ENCODE data around the gene DLG2. TPM values are rescaled to one million over a fixed set of nuclear protein-coding genes. Genes with fewer than 3 reads are reported as not detected.

DLG2 gene
- total and polyA plus RNA-seq, 7 donors = 0.23 to 5.3 (median 3.4) TPM

DNA sequence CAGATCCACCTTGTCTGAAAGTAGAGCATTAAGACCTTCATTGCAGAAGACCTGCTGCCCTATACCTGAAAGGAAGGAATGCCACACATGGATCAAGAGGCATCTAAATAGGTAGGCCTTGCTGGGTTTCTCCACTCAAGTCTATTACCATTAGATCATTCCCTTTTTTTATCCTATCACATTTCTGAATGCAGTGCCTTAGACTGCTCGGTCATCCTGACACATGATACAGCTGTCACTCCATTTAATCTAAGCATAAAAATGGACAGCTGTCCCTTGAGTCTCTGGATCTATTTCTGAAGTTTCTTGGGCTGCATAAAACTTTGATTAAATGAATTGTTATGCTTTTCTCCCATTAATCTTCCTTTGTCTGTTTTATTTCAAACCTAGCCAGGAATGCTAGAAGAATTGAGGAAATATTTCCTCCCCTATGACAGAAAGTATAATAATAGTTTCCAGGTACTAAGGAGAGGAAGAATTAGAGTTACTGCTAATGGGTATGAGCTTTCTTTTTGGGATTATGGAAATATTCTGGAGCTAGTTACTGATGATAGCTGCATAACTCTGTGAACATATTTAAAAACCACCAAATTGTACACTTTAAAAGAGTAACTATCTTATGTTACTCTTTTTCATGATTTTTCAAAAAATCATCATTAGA, 88.0 kb downstream of the DLG2 start:
- H3K4me3 ChIP-seq = no peak overlapping the region
- H3K27ac ChIP-seq = peak overlapping the region; percentile 88
- H3K4me1 ChIP-seq = peaks cover 13% of the 10 kb centered on the region
- 17 to 33% (median 29%) methylated on average over 1 of the region's 1 CpG for WGBS, 3 donors
- intact Hi-C loops (cut with DNase I) = no loop called here
- DNase-seq (no peak), ATAC-seq (peak; percentile 94 to 98 (median 96))
- no peaks in the 10 kb centered on the region for H3K27me3 ChIP-seq (ENCODE audit: insufficient read depth in 3 of 3, low read length in 2 of 3)
- TF ChIP-seq, protein P1, sequence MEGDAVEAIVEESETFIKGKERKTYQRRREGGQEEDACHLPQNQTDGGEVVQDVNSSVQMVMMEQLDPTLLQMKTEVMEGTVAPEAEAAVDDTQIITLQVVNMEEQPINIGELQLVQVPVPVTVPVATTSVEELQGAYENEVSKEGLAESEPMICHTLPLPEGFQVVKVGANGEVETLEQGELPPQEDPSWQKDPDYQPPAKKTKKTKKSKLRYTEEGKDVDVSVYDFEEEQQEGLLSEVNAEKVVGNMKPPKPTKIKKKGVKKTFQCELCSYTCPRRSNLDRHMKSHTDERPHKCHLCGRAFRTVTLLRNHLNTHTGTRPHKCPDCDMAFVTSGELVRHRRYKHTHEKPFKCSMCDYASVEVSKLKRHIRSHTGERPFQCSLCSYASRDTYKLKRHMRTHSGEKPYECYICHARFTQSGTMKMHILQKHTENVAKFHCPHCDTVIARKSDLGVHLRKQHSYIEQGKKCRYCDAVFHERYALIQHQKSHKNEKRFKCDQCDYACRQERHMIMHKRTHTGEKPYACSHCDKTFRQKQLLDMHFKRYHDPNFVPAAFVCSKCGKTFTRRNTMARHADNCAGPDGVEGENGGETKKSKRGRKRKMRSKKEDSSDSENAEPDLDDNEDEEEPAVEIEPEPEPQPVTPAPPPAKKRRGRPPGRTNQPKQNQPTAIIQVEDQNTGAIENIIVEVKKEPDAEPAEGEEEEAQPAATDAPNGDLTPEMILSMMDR (IDR thresholded peaks at IDR 0.05) = no peak
- no peaks in the 10 kb centered on the region for H3K36me3 ChIP-seq (ENCODE audit: insufficient read depth in 1 of 2, low read depth in 1 of 2)
- H3K9me3 ChIP-seq = peaks cover 9% of the 10 kb centered on the region

DNA sequence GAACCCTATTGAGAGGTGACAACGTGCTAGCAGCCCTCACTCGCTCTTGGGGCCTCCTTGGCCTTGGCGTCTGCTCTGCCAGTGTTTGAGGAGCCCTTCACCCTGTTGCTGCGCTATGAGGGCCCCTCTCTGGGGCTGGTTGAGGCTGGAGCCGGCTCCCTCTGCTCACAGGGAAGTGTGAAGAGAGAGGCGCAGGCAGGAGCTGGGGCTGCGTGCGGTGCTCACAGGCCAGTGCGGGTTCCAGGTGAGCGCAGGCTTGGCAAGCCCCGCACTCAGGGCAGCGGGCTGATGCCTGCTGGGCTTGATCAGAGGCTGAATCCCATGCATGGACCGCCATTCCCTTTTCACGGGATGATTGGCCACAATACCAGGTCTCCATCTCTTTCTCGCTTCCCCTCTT, 90.7 kb downstream of the DLG2 start:
- ATAC-seq (no peak), DNase-seq (peak in 1 of 2 donors; percentile 48)
- Histone ChIP-seq H3K27me3 (ENCODE audit: insufficient read depth in 3 of 3, low read length in 2 of 3) (no peaks in the 10 kb centered on the region), H3K36me3 (ENCODE audit: insufficient read depth in 1 of 2, low read depth in 1 of 2) (no peaks in the 10 kb centered on the region), H3K4me1 (peaks cover 21% of the 10 kb centered on the region), H3K9me3 (peaks cover 9% of the 10 kb centered on the region), H3K4me3 (no peak overlapping the region), H3K27ac (no peak overlapping the region)
- intact Hi-C loops (cut with DNase I) = no loop called here
- 93 to 96% (median 96%) methylated on average over 15 of the region's 15 CpGs for WGBS, 3 donors
- TF ChIP-seq, protein P1 (IDR thresholded peaks at IDR 0.05) = no peak

DNA sequence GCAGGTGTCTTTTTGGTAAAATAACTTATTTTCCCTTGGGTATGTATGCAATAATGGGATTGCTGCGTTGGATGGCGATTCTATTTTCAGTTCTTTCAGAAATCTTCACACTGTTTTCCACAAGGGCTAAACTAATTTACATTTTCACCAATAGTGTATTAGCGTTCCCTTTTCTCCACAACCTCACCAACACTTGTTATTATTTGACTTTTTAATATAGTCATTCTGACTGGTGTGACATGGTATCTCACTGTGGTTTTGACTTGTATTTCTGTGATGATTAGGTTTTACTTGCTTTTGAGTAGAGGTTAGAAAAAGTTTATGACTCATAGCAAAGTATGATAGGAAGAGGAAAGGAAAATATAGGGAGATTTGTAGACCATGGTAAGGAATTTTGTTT, 92.3 kb downstream of the DLG2 start:
- Histone ChIP-seq H3K36me3 (ENCODE audit: insufficient read depth in 1 of 2, low read depth in 1 of 2) (no peaks in the 10 kb centered on the region), H3K27me3 (ENCODE audit: insufficient read depth in 3 of 3, low read length in 2 of 3) (no peaks in the 10 kb centered on the region), H3K9me3 (peaks cover 9% of the 10 kb centered on the region), H3K4me1 (peaks cover 24% of the 10 kb centered on the region), H3K27ac (no peak overlapping the region), H3K4me3 (no peak overlapping the region)
- 95 to 97% (median 96%) methylated on average over 3 of the region's 3 CpGs for WGBS, 3 donors
- ATAC-seq (no peak), DNase-seq (no peak)
- TF ChIP-seq, protein P1 (IDR thresholded peaks at IDR 0.05) = no peak
- intact Hi-C loops (cut with DNase I) = no loop called here

DNA sequence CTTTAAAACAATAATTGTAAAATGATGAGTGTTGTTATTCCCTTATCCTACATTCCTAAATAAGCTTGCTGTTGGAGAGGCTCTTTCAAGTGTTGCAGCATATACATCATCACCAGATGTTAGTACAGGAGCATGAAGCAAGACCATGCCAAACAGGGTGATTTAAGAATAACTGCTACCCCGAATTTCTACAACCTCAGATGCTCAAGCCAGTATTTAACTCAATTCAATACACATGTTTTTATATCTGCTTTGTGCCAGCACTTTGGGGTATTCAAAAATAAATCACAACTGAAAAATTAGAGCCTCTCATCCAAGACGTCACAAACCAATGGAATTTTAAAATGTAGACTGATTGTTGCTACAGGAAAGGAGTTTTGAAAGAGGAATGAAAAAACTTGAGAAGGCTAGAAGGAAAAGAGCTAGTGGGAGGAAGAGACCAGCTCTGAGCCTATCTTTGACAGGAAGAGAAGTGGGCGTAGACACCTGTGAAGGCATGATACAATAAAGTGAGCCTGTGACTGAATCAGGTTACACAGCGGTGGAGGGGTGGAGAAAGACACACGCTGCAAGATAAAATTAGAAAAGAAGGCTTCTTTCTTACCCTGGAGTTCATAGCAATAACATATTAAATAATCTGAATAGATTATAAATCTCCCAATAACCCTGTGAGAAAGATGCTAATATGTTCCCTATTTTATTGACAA, 95.8 kb downstream of the DLG2 start:
- H3K4me3 ChIP-seq = no peak overlapping the region
- 26 to 39% (median 26%) methylated on average over 5 of the region's 5 CpGs for WGBS, 3 donors
- peaks cover 9% of the 10 kb centered on the region for H3K9me3 ChIP-seq
- no peaks in the 10 kb centered on the region for H3K27me3 ChIP-seq (ENCODE audit: insufficient read depth in 3 of 3, low read length in 2 of 3)
- H3K27ac ChIP-seq = no peak overlapping the region
- TF ChIP-seq, protein P1 (IDR thresholded peaks at IDR 0.05) = no peak
- intact Hi-C loops (cut with DNase I) = no loop called here
- no peak for DNase-seq
- peak; percentile 62 to 83 (median 72) for ATAC-seq
- peaks cover 13% of the 10 kb centered on the region for H3K4me1 ChIP-seq
- no peaks in the 10 kb centered on the region for H3K36me3 ChIP-seq (ENCODE audit: insufficient read depth in 1 of 2, low read depth in 1 of 2)
